ENCODE data around the gene DGKH. TPM values are rescaled to one million over a fixed set of nuclear protein-coding genes. Genes with fewer than 3 reads are reported as not detected.

DGKH gene
- total and polyA plus RNA-seq, 9 of the 15 experiments (the other 6 are each of a cell fraction or from before 2014, with no cell fraction given), result 0.38 to 4.4 (median 3.1) TPM

DNA sequence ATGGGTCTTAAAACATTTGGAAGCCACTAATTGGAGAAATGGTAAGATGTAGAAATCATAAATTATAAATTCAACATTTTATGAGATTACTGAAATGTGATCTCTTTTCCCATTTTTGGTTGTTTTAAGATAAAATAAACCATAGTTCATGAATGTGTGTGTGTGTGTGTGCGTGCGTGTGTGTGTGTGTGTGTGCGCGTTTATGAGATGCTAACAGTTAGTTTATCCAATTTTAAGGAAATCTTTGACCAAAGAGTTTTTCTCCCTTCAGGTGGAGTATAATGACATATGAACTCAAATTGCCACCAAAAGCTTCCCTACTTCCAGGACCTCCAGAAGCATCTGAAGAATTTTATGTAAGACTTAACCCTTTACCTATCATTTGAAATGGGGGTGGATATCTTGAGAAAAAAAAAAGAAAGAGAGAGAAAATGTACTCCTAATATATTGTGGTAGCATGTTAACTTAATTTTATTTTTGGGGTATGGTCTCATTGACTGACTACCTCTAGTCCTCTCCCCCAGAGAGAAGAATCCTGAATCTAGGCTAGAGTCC is 125.4 kb downstream of the DGKH start:
- WGBS (ENCODE audit: insufficient coverage, low coverage, missing lambda C conversion rate), result 77% methylated on average over 2 of the region's 4 CpGs
- H3K4me3 ChIP-seq, result no peak overlapping the region
- H3K4me1 ChIP-seq (replicated peaks in 1 of 2; ENCODE audit: control insufficient read depth in 2 of 2, insufficient read depth in 2 of 2, low read length in 2 of 2), result peaks cover 0 to 10% of the 10 kb centered on the region in 2 experiments; a peak in 2 of 5 replicates
- H2AFZ ChIP-seq (ENCODE audit: low read depth, low read length), result peak overlapping the region; percentile 81
- ATAC-seq, result no peak; the same call in 2 of the 3 replicates
- peak overlapping the region; percentile 50; the same call in 1 of the 2 replicates for H3K4me2 ChIP-seq (ENCODE audit: insufficient read depth, low read length)
- intact Hi-C loops (cut with micrococcal nuclease) (loop anchor here (5.0 kb wide), 1 partner anchor 98 kb away; the partner anchor contains the start of gene AKAP11), in situ Hi-C loops (cut with MboI) (no loop called here)
- peak in 1 of 4 experiments; percentile 4 for DNase-seq (ENCODE audit: extremely low read depth in 1 of 4, low spot score in 3 of 4)
- peak overlapping the region in 1 of 2 experiments; percentile 37; a peak in 1 of 4 replicates for H3K9ac ChIP-seq (ENCODE audit: insufficient read depth in 1 of 2, low read depth in 2 of 2, low read length in 2 of 2)
- ChIA-PET POLR2A (interaction anchor here (0.9 kb wide), 1 partner anchor 13 kb away, joined by 3 read pairs; no protein-coding TSS in a partner anchor), CTCF (ENCODE audit: low intra/inter-chr PET ratio) (no interaction called here)
- H4K20me1 ChIP-seq (replicated peaks; ENCODE audit: control insufficient read depth, insufficient read depth, low read length), result no peaks in the 10 kb centered on the region
- H3K9me3 ChIP-seq (replicated peaks; ENCODE audit: control insufficient read depth, insufficient read depth, low read depth, low read length), result no peaks in the 10 kb centered on the region
- H3K27me3 ChIP-seq (ENCODE audit: control insufficient read depth in 2 of 2, insufficient read depth in 2 of 2, low read length in 2 of 2), result no peaks in the 10 kb centered on the region
- no peaks in the 10 kb centered on the region for H3K79me2 ChIP-seq (ENCODE audit: control insufficient read depth, insufficient read depth, low read length)
- no peak for FAIRE-seq
- H3K27ac ChIP-seq (ENCODE audit: extremely low read depth, low read depth, low read length), result peak overlapping the region; percentile 75
- H3K36me3 ChIP-seq (ENCODE audit: control insufficient read depth, insufficient read depth, low read length), result peaks cover 2% of the 10 kb centered on the region; the same call in 1 of the 3 replicates
- H3K9me1 ChIP-seq (ENCODE audit: control insufficient read depth, insufficient read depth, low read length), result no peaks in the 10 kb centered on the region
- no TSS peak for BruUV-seq (replicated peaks)
- no peak for TF ChIP-seq CBX2 (IDR thresholded peaks at IDR 0.05; ENCODE audit: insufficient read depth, low read length, poor library complexity, severe bottlenecking)
- no peak for TF ChIP-seq POU5F1 (IDR thresholded peaks at IDR 0.05; ENCODE audit: borderline replicate concordance, low read depth, low read length, partially characterized antibody)
- TF ChIP-seq, protein P1, sequence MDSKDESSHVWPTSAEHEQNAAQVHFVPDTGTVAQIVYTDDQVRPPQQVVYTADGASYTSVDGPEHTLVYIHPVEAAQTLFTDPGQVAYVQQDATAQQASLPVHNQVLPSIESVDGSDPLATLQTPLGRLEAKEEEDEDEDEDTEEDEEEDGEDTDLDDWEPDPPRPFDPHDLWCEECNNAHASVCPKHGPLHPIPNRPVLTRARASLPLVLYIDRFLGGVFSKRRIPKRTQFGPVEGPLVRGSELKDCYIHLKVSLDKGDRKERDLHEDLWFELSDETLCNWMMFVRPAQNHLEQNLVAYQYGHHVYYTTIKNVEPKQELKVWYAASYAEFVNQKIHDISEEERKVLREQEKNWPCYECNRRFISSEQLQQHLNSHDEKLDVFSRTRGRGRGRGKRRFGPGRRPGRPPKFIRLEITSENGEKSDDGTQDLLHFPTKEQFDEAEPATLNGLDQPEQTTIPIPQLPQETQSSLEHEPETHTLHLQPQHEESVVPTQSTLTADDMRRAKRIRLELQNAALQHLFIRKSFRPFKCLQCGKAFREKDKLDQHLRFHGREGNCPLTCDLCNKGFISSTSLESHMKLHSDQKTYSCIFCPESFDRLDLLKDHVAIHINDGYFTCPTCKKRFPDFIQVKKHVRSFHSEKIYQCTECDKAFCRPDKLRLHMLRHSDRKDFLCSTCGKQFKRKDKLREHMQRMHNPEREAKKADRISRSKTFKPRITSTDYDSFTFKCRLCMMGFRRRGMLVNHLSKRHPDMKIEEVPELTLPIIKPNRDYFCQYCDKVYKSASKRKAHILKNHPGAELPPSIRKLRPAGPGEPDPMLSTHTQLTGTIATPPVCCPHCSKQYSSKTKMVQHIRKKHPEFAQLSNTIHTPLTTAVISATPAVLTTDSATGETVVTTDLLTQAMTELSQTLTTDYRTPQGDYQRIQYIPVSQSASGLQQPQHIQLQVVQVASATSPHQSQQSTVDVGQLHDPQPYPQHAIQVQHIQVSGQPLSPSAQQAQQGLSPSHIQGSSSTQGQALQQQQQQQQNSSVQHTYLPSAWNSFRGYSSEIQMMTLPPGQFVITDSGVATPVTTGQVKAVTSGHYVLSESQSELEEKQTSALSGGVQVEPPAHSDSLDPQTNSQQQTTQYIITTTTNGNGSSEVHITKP (IDR thresholded peaks at IDR 0.05; ENCODE audit: partially characterized antibody), result peak; percentile 89
- TF ChIP-seq KLF6 (CRISPR knock-in tag; IDR thresholded peaks at IDR 0.05; ENCODE audit: borderline replicate concordance), result no peak; the same call in 1 of the 2 replicates
- TF ChIP-seq, protein P2, sequence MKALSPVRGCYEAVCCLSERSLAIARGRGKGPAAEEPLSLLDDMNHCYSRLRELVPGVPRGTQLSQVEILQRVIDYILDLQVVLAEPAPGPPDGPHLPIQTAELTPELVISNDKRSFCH (CRISPR knock-in tag; IDR thresholded peaks at IDR 0.05), result no peak
- TF ChIP-seq, protein P2 (tag; IDR thresholded peaks at IDR 0.05), result no peak
- no peak for TF ChIP-seq ZNF263 (CRISPR knock-in tag; IDR thresholded peaks at IDR 0.05; ENCODE audit: borderline replicate concordance)
- TF ChIP-seq KDM5B (IDR thresholded peaks at IDR 0.05; ENCODE audit: insufficient replicate concordance, low read depth, low read length), result no peak
- TF ChIP-seq ZNF696 (CRISPR knock-in tag; conservative IDR thresholded peaks at IDR 0.05), result no peak
- TF ChIP-seq, protein P3, sequence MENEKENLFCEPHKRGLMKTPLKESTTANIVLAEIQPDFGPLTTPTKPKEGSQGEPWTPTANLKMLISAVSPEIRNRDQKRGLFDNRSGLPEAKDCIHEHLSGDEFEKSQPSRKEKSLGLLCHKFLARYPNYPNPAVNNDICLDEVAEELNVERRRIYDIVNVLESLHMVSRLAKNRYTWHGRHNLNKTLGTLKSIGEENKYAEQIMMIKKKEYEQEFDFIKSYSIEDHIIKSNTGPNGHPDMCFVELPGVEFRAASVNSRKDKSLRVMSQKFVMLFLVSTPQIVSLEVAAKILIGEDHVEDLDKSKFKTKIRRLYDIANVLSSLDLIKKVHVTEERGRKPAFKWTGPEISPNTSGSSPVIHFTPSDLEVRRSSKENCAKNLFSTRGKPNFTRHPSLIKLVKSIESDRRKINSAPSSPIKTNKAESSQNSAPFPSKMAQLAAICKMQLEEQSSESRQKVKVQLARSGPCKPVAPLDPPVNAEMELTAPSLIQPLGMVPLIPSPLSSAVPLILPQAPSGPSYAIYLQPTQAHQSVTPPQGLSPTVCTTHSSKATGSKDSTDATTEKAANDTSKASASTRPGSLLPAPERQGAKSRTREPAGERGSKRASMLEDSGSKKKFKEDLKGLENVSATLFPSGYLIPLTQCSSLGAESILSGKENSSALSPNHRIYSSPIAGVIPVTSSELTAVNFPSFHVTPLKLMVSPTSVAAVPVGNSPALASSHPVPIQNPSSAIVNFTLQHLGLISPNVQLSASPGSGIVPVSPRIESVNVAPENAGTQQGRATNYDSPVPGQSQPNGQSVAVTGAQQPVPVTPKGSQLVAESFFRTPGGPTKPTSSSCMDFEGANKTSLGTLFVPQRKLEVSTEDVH (IDR thresholded peaks at IDR 0.05; ENCODE audit: low read depth, partially characterized antibody), result no peak
- TF ChIP-seq, protein P4, sequence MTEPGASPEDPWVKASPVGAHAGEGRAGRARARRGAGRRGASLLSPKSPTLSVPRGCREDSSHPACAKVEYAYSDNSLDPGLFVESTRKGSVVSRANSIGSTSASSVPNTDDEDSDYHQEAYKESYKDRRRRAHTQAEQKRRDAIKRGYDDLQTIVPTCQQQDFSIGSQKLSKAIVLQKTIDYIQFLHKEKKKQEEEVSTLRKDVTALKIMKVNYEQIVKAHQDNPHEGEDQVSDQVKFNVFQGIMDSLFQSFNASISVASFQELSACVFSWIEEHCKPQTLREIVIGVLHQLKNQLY (CRISPR knock-in tag; conservative IDR thresholded peaks at IDR 0.05), result no peak
- TF ChIP-seq RBM25 (IDR thresholded peaks at IDR 0.05; ENCODE audit: low read depth, low read length, severe bottlenecking), result no peak

Measured in K562 (cell line).